NK-92 (cell line): Measurements from ENCODE around the gene SRCIN1.
A peak's percentile ranks its signal among the peaks of the same experiment; 100 is the strongest.
"Not testable (repeated sequence)": the region's sequence is repeated elsewhere in the genome, so short reads cannot be mapped to it uniquely, and the experiment has no call there.

Experiments
- DNase-seq: peaks from one replicate; lab custom pipeline; 2025; ENCODE audit not compliant: unreplicated experiment; lab: John Stamatoyannopoulos, UW

Gene SRCIN1

GRCh38 chr17:38511150-38512108 lies 94.3 kb downstream of the SRCIN1 start:
- DNase-seq, result no peak

- DNase-seq, result no peak
Observed at GRCh38 chr17:38510421-38511149, 95.2 kb downstream of the SRCIN1 start.

DNA sequence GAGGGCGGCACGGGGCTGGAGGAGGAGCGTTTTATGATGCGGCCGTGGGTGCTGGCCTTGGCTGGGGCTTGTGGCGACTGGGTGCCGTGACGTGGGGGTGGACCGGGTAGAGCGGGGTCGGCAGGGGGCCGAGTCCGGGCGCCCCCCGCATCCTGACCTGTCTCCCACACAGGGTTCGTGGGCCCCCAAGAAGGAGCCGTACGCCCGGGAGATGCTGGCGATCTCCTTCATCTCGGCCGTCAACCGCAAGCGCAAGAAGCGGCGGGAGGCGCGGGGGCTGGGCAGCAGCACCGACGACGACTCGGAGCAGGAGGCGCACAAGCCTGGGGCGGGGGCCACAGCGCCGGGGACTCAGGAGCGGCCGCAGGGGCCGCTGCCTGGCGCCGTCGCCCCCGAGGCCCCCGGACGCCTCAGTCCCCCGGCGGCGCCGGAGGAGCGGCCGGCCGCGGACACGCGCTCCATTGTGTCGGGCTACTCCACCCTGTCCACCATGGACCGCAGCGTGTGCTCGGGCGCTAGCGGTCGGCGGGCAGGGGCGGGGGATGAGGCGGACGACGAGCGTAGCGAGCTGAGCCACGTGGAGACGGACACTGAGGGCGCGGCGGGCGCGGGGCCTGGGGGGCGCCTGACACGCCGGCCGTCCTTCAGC lies 95.9 kb downstream of the SRCIN1 start:
- DNase-seq, result no peak

DNA sequence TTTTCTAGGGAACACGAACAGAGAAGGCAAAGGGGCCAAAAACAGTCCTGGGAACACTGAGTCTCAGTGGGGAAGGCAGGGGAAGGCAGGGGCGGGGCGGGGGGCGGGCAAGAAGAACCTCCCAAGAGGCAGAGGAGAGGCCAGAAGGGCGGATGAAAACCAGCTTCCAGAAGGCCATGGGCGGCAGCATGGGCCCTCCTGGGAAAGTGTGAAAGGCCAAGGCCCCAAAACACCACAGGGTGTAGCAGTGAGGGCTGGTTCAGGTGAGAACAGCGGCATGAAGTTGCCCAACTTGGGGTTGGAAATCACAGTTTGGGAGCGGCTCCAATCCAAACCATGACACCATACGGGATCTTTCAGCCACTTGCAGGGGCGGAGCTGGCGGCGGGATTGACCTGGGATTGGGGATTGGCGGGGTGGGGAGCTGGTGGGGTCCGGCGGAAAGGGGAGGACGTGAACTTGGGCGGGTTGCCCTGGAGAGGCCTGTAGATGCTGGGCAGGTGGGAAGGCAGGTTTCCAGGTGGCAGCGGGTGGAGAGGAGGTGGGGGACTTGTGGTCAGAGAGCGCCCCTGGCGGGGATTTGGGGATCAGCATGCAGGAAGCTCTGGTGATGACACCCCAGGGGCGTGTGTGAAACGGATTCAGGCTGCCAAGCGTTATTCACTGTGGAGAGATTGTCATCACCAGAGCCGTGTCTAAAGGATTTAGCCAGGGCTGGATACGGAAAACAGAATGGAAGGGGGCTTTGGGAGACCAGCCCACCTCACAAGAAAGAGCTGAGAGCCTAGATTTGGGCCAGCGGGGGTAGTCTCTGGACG lies 96.6 kb downstream of the SRCIN1 start:
- DNase-seq, result no peak

GRCh38 chr17:38508570-38508950 lies 97.2 kb downstream of the SRCIN1 start:
- no peak for DNase-seq

GRCh38 chr17:38507921-38508569 lies 97.7 kb downstream of the SRCIN1 start:
- no peak for DNase-seq

DNA sequence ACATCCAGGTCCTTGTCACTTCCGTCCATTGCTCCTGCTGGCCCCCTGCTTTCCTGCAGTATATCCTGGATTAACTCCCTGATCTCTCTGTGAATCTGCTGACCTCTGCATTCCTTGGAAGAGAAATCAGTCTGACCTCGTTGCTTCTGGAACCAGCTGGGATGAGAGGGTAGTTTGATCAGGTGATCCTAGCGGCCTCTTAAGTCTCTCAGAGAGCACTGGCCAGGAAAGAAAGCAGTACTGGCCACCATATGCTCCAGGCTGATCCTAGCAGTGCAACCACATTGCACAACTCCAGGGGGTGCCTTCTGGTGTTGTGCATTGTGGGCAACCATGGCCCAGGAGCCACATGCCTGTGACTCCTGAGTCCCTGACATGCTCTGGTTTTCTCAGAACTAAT lies 98.3 kb downstream of the SRCIN1 start:
- no peak for DNase-seq

DNA sequence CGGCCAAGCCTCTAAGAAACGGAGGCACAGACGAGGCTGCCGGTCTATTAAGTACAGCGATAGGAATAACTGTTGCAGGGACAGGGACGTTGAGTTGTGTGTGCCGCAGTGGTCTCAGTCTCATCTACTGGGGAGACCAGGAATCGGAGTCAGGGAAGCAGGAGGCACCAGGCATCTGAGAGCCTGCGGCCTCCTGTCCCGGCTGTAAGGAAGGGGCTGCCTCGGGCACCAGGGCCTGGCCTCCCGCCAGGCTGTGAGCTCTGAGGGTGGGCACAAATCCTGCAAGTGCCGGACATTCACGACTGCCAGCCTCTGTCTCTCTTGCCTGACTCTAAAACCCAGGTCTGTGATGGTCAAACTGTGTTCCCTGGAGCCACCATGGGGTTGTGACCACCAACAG lies 101.5 kb downstream of the SRCIN1 start:
- DNase-seq, result no peak

DNA sequence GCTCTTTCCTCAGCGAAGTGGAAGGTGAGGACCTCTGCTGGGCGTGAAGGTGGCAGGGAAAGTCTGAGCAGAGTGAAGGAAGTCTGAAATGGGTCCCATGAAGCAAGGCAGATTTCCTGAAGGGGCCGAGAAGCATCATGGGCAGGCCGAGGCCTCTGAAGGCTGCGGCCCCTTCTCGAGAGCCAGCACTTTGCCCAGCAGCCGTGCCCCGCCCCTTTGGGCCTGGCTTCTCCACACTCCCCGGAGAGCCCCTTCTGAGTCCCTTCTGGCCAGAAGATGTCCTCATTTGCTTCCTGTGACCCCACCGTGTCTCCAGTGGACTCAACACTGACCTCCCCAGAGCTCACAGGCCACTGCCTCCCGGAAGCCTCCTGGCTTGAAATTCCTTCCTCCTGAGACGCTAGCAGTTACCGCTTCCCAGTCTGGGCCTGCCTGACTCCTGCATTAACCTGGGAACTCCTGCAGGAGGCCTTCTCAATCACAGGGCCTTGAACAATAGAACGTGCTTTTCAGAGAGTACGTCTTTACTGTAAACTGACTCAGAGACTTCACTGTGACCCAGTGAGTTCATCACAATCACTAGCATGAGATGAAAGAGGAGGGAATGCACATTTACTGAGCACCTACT lies 102.4 kb downstream of the SRCIN1 start:
- DNase-seq, result not testable (repeated sequence)

GRCh38 chr17:38501718-38502117 lies 104.0 kb downstream of the SRCIN1 start:
- DNase-seq, result not testable (repeated sequence)

DNA sequence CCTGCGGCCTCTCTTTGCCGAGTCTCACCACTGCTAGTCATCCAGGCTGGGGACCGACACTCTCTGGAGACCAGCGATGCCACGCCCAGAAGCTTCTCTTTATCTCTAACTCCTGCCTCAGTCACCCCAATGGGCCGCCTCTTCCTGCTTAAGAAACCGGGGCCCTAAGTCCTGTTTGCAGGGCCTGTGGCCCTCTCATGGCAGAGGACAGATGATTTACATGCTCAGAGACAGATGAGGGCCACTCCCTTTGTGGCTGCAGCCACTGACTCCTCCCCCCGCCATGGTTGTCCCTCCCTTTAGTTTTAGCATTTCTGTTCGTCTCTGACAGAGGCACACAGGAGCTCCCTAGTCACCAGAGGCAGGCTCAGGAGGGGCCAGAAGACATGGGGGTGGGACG lies 106.5 kb downstream of the SRCIN1 start:
- DNase-seq, result not testable (repeated sequence)

DNA sequence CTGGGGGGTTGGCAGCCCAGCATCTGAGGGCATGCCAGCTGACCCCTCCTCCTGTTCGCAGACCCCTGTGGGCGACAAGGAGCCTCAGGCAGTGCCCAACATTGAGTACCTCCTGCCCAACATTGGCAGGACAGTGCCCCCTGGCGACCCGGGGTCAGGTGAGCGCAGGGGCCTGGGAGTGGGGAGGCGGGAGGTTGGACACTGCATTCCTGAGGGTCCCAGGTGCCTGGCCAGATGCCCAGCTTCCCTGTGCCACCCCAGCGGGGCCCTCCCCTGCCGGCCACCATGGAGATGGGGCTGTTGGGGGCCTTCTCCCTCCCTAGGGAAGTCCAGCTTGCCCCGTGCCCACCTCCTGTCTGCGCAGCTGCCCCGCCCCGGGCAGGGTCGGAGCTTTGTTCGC lies 107.4 kb downstream of the SRCIN1 start:
- no peak for DNase-seq

GRCh38 chr17:38497656-38498055 lies 108.1 kb downstream of the SRCIN1 start:
- DNase-seq, result not testable (repeated sequence)

GRCh38 chr17:38494152-38494551 lies 111.6 kb downstream of the SRCIN1 start:
- not testable (repeated sequence) for DNase-seq

DNA sequence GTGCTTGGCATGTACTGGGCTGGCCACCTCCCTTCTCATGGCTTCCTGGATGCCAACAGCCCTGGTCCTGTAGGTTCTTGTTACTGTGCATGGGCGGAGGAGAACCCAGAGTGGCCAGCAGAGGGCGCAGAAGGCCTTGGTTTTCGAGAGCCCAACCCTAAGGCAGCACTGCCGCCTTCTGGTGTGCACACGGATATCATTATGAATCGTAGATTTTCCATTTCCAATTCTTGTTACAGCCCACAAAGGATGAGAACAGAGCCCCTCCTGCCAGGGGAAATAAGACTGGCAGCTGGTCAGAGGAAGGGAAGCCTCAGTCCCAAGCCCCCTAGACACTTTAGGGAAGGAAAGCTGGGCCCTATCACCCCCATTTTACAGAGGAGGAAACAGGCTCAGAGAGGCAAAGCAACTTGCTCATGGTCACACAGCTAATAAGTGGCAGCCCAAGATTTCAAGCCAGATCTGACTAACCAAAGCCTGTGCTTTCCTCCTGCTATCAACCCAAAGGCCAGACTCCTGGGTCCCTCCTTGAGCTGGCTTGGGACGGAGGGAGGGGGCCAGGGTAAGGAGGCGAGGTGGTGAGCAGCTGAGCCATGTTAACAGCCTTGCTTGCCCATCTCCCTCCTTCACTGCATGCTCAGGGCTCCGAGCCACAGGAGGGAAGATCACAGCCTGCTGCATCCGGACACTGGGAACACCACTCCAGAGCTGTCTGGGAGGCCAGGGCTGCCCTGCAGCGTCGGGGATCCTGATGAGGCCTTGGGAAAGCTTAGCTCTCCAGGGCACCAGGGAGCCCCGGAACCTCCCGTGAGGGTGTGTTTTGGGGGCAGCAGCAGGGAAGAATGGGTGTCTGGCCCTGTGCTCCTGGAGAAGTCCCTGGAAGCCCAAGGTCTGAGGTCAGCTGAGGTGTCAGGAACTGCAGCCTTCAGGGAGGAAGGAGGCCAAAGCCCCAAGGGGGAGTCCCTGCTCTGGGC lies 113.4 kb downstream of the SRCIN1 start:
- DNase-seq, result peak; percentile 17

DNA sequence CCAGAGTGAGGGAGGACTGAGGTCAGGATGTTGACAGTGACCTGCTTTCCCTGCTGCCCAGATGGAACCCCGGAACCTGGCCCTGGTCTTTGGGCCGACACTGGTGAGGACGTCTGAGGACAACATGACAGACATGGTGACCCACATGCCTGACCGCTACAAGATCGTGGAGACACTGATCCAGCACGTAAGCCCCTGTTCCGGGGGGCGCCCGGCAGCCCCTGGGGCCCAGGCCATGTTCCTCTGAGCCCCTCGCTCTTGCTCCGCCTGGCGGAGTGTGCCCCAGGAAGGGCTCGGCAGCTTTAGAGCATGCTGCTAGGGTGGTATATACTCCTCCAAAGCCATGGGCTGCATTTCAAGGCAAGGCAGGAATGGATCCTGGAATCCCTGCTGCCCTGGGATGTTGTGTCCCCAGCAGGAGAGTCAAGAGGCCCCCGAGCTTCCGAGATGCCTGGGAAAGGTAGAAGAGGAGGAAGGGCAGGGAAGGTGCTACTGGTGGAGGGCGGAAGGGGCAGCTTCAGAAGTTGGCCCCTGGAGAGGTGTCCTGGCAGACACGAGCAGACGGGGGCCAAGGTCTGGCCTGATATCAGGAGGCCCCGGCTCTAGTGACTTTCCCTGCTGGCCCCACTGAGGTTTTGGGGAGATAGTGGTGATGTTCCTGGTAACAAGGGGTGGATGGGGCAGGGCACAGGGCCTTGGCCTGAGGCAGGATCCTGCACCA lies 114.2 kb downstream of the SRCIN1 start:
- DNase-seq, result not testable (repeated sequence)

GRCh38 chr17:38489774-38490173 lies 116.0 kb downstream of the SRCIN1 start:
- DNase-seq, result not testable (repeated sequence)
